DND-41 (cell line): ENCODE measurements around the gene VKORC1L1.
"Not testable (repeated sequence)": the region's sequence is repeated elsewhere in the genome, so short reads cannot be mapped to it uniquely, and the experiment has no call there.

Experiments
- ATAC-seq: fragments of 200-7000 bp; cut with Tn5 transposase; 3 replicates; pipeline ENCODE4 v1.9.1; 2021; ENCODE audit warnings: low read depth; ENCODE audit not compliant: insufficient read depth
- DNase-seq: peaks from one replicate; pipeline ENCODE4 v3.0.0-alpha.2; 2020
- H2AFZ ChIP-seq: 2 replicates; pipeline ENCODE4 v1.6.0; 2012; ENCODE audit warnings: low read depth, low read length
- H3K27ac ChIP-seq: 2 replicates; pipeline ENCODE4 v1.5.1; 2012; ENCODE audit warnings: low read length, inconsistent platforms
- H3K27me3 ChIP-seq: fragments of 200-600 bp; sonication (generic); 2 replicates; pipeline ENCODE4 v1.6.0; 2012; ENCODE audit warnings: low read length, mild to moderate bottlenecking, inconsistent platforms; ENCODE audit not compliant: insufficient read depth, poor library complexity
- H3K36me3 ChIP-seq: 2 replicates; pipeline ENCODE4 v1.5.1; 2012; ENCODE audit warnings: low read length, inconsistent platforms; ENCODE audit not compliant: insufficient read depth
- H3K4me1 ChIP-seq: 2 replicates; pipeline ENCODE4 v1.5.1; 2012; ENCODE audit warnings: mild to moderate bottlenecking, low read length; ENCODE audit not compliant: insufficient read depth
- H3K4me2 ChIP-seq: 2 replicates; pipeline ENCODE4 v1.6.0; 2012; ENCODE audit warnings: mild to moderate bottlenecking, moderate library complexity, low read length, inconsistent platforms; ENCODE audit not compliant: insufficient read depth
- H3K4me3 ChIP-seq, 2 experiments: fragments of 200-600 bp in 1 of 2; shearing (Covaris generic) in 1 of 2; 2 replicates each; pipeline ENCODE4 v1.5.1; 2012 to 2016; ENCODE audit warnings: inconsistent platforms in 2 of 2, low read length in 2 of 2, mild to moderate bottlenecking in 2 of 2, low read depth in 1 of 2, moderate library complexity in 1 of 2
- H3K79me2 ChIP-seq: 2 replicates; pipeline ENCODE4 v1.6.0; 2012; ENCODE audit warnings: low read length, inconsistent platforms; ENCODE audit not compliant: insufficient read depth
- H3K9ac ChIP-seq: 2 replicates; pipeline ENCODE4 v1.6.0; 2012; ENCODE audit warnings: low read depth, mild to moderate bottlenecking, inconsistent platforms, low read length, moderate library complexity
- H3K9me3 ChIP-seq: 2 replicates; pipeline ENCODE4 v1.5.1; 2012; ENCODE audit warnings: low read length, moderate library complexity, mild to moderate bottlenecking, inconsistent platforms; ENCODE audit not compliant: insufficient read depth, severe bottlenecking
- H4K20me1 ChIP-seq: 2 replicates; pipeline ENCODE4 v1.6.0; 2012; ENCODE audit warnings: low read length; ENCODE audit not compliant: insufficient read depth

VKORC1L1 gene

DNA sequence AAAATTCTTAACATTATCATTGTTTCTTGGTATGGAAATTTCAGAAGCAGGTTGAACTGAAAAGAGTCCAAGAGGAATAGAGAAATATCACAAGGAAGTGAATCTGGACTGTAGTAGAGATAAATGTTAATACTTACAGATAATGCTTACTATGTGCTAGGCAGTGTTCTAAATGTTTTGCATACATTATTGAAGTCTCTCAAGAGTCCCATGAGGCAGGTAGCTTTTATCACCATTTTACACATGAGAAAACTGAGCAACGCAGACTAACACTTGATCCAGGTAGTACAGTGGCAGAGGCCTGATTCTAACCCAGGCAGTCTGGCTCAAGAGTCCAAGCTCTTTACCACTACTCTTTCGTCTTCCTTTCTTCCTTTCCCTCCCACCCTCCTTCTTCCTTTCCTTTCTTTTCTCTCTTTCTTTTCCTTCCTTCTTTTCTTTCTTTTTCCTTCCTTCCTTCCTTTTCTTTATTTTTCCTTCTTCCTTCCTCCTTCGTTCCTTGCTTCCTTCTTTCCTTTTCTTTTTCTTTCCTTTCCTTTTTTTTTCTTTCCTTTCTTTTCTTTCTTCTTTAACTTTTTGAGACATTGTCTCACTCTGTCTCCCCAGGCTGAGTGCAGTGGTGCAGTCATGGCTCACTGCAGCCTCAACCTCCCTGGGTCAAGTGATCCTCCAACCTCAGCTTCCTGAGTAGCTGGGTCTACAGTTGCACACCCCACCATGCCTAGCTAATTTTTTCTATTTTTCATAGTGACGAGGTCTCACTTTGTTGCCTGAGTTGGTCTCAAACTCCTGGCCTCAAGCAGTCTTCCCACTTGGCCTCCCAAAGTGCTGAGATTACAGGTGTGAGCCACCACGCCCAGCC is 6.6 kb downstream of the VKORC1L1 start:
- H4K20me1 ChIP-seq, ATAC-seq, H3K4me2 ChIP-seq, H3K4me1 ChIP-seq, H3K27ac ChIP-seq, DNase-seq, H3K9ac ChIP-seq, H2AFZ ChIP-seq, H3K9me3 ChIP-seq, H3K4me3 ChIP-seq, H3K27me3 ChIP-seq: not testable (repeated sequence)
- H3K79me2 ChIP-seq = peaks cover 75% of the 10 kb centered on the region
- peaks cover 13% of the 10 kb centered on the region; the same call in 1 of the 2 replicates for H3K36me3 ChIP-seq

DNA sequence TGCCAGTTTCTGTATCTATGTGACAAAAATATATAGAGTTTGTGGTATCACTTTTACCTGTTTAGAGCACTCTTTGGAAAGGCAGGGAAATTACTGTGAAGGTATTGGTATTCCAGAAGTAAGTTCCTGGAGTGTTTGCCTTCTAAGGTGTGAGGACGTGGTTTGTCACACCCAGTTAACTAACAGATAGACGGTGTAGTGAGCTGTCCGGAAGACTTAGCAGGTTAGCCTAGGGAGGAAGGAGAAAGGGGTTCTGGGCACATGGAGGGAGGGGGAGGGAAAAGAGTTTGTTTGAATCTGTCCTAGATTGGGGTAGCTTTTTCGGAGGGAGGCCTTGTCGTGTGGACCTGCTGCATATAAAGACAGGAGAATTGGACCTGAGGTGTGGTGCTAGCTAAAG is 7.4 kb downstream of the VKORC1L1 start:
- H3K27me3 ChIP-seq, H3K4me3 ChIP-seq, DNase-seq, H3K9me3 ChIP-seq, ATAC-seq, H3K9ac ChIP-seq, H3K27ac ChIP-seq, H4K20me1 ChIP-seq, H3K4me1 ChIP-seq, H2AFZ ChIP-seq, H3K4me2 ChIP-seq: not testable (repeated sequence)
- H3K36me3 ChIP-seq = peaks cover 13% of the 10 kb centered on the region; the same call in 1 of the 2 replicates
- peaks cover 72% of the 10 kb centered on the region for H3K79me2 ChIP-seq

- H3K4me2 ChIP-seq, H3K27me3 ChIP-seq, H4K20me1 ChIP-seq, ATAC-seq, H3K9ac ChIP-seq, H2AFZ ChIP-seq, H3K4me3 ChIP-seq, H3K36me3 ChIP-seq, H3K4me1 ChIP-seq, H3K9me3 ChIP-seq, DNase-seq, H3K27ac ChIP-seq: not testable (repeated sequence)
- H3K79me2 ChIP-seq = peaks cover 57% of the 10 kb centered on the region
These were observed 12.1 kb downstream of the VKORC1L1 start for GRCh38 chr7:65884983-65885382.

DNA sequence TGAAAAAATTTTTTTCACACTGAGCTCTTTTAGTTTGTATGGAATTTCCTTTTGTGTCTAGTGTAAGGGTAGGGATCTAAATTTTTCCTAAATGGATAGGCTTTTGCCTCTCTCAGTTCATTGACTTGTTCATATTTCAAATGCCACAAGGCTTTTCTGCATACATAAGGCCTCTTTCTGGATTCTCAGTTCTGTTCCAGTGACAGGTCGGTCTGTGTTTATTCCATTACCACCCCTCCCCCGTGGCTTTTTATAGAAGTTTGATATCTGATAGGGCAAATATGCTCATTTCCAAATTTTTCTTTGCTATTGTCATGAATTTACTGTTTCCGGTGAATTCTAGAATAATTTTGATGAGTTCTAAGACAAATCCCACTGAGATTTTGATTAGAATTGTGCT is 12.7 kb downstream of the VKORC1L1 start:
- H3K4me2 ChIP-seq, H3K9ac ChIP-seq, ATAC-seq, H4K20me1 ChIP-seq, H3K4me1 ChIP-seq, H3K36me3 ChIP-seq, H3K4me3 ChIP-seq, DNase-seq, H2AFZ ChIP-seq, H3K9me3 ChIP-seq, H3K27ac ChIP-seq, H3K27me3 ChIP-seq: not testable (repeated sequence)
- H3K79me2 ChIP-seq = peaks cover 51% of the 10 kb centered on the region

GRCh38 chr7:65888434-65889156 is 15.7 kb downstream of the VKORC1L1 start:
- not testable (repeated sequence) for H2AFZ ChIP-seq, H3K4me2 ChIP-seq, H4K20me1 ChIP-seq, H3K27ac ChIP-seq, ATAC-seq, H3K9ac ChIP-seq, H3K27me3 ChIP-seq, H3K4me3 ChIP-seq, H3K9me3 ChIP-seq, H3K4me1 ChIP-seq, DNase-seq
- peaks cover 56% of the 10 kb centered on the region for H3K79me2 ChIP-seq
- peaks cover 29% of the 10 kb centered on the region for H3K36me3 ChIP-seq

DNA sequence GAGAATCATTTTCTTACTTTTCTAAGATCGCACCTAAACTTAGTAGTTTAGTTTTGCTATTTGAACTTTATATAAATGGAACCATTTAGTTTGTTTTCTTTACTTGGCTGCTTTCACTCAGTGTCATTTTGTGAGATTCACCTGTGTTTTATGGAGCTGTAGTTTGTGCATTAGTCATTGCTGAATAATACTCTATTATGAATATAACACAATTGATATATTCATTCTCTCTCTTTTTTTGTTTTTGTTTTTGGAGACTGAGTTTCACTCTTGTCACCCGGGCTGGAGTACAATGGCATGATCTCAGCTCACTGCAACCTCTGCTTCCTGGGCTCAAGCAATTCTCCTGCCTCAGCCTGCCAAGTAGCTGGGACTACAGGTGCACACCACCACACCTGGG is 16.8 kb downstream of the VKORC1L1 start:
- Histone ChIP-seq H3K36me3 (peaks cover 22% of the 10 kb centered on the region), H3K79me2 (peaks cover 48% of the 10 kb centered on the region)
- DNase-seq, H2AFZ ChIP-seq, H3K4me3 ChIP-seq, H3K27me3 ChIP-seq, H3K9ac ChIP-seq, H3K4me2 ChIP-seq, H3K27ac ChIP-seq, H3K4me1 ChIP-seq, H4K20me1 ChIP-seq, ATAC-seq, H3K9me3 ChIP-seq: not testable (repeated sequence)
